ENCODE results near the gene TRAF5. TPM values are rescaled to one million over a fixed set of nuclear protein-coding genes. Genes with fewer than 3 reads are reported as not detected.

TRAF5 gene
- total RNA-seq, 1 donor from 2014 or later, result 47.6 TPM

DNA sequence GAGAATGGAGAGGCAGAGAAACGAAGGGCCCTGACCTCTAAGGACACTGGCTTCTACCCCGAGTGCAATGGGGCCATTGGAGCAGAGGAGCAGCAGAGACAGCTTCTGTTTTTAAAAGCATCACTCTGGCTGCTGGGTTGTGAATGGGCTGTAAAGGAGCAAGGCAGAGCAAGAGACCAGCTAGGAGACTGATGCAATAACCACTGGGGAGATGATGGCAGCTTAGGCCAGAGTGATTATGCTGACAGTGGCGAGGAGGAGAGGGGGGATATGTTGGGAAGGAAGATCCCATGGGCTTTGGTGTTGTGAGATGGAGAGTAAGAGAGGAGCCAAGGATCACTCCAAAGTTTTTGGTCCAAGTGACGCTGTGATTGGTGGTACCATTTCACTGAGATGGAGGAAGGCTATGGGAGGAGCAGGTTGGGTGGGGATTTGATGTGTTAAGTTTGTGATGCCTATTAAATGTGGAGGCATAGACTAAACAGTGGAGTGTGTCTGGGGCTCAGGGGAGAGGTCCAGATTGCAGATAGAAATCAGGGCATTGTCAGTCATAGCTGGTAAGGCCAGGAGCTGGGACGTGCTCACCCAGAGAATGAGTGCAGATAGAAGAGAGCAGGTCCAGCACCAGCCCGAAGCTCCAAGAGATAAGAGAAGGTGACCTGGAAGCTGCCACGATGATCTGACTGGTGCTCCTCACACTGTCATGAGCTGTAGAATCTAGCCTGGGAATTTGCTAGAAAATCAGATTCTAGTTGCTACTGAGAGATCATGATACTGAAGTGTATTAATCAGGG, 11.0 kb downstream of the TRAF5 start:
- no peaks in the 10 kb centered on the region for H3K27me3 Mint-ChIP-seq (ENCODE audit: low read depth)
- H3K4me1 Mint-ChIP-seq, result peaks cover 6% of the 10 kb centered on the region
- no peak overlapping the region for H3K4me3 Mint-ChIP-seq
- H3K9me3 Mint-ChIP-seq, result peaks cover 2% of the 10 kb centered on the region
- DNase-seq (ENCODE audit: low spot score in 2 of 2, unreplicated experiment in 2 of 2), result no peak
- TF ChIP-seq CTCF (IDR thresholded peaks at IDR 0.05; ENCODE audit: unreplicated experiment), result no peak
- H3K27ac Mint-ChIP-seq, result no peak overlapping the region
- peaks cover 1% of the 10 kb centered on the region for H3K36me3 Mint-ChIP-seq

GRCh38 chr1:211338224-211338620, 11.6 kb downstream of the TRAF5 start:
- Mint-ChIP-seq H3K27me3 (ENCODE audit: low read depth) (no peaks in the 10 kb centered on the region), H3K9me3 (peaks cover 5% of the 10 kb centered on the region), H3K4me3 (no peak overlapping the region), H3K4me1 (peaks cover 2% of the 10 kb centered on the region), H3K36me3 (peaks cover 2% of the 10 kb centered on the region), H3K27ac (no peak overlapping the region)
- no peak for TF ChIP-seq CTCF (IDR thresholded peaks at IDR 0.05; ENCODE audit: unreplicated experiment)
- no peak for DNase-seq (ENCODE audit: low spot score in 2 of 2, unreplicated experiment in 2 of 2)

DNA sequence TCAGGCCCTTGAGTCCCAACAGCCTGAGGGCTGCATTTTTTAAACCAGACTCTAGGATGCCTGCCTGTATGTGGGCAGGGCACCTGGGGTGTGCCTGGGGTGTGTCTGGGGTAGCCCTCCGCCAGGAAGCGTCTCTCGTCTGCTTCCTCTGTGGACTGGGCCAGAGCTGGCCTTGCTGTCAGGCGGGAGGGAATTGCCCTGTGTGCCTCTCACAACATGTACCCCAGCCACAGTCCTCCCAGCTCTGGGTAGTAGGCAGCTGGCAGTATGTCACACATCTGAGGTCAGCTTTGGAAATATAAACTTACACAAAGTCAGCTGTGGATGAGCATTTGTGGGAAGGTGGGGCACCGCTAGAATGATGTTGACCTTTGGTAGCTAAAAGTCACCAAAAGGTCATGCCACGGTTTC, 13.0 kb downstream of the TRAF5 start:
- TF ChIP-seq CTCF (IDR thresholded peaks at IDR 0.05; ENCODE audit: unreplicated experiment), result no peak
- Mint-ChIP-seq H3K27ac (no peak overlapping the region), H3K9me3 (peaks cover 5% of the 10 kb centered on the region), H3K4me3 (no peak overlapping the region), H3K36me3 (peaks cover 4% of the 10 kb centered on the region), H3K4me1 (peaks cover 2% of the 10 kb centered on the region), H3K27me3 (ENCODE audit: low read depth) (no peaks in the 10 kb centered on the region)
- DNase-seq (ENCODE audit: low spot score in 2 of 2, unreplicated experiment in 2 of 2), result no peak

DNA sequence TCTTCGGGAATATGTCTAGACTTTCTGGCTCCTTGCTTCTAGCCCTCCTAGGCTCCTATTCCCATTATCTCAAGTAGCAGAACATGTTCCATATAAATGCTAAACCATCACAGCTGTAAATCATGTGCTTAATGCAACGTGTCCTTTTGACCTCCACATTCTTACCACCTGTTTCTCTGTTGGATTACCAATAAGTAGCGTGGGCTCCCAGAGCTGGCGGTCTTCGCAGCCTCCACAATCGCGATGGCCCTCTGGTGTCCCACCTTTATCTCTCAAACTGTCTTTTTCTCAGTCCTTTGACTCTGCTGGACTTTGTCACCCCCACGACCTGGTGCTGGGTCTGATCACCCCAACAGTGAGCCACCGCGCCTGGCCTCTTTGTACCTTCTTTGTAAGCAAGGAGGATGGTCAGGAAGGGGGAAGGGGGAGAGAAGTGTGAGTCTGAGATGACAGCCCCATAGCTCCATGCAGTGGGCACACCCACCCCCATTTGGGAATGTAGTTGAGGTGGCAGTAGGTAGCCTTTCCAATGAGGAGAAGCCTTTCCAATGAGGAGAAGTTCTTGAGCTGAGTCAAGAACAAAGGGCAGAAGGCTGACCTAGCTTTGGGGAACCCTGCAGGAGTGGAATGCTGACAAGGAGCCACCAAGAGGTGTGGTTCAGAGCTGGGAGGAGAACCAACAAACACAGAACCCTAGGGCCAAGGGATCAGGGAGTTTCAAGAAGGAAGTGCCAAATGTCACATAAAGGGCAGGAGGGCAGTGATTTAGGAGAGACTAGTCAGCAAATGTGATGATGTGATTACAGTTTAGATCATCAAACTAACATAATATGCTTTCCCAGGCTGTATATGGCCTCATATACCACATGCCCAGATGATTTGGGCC, 14.2 kb downstream of the TRAF5 start:
- no peak for TF ChIP-seq CTCF (IDR thresholded peaks at IDR 0.05; ENCODE audit: unreplicated experiment)
- Mint-ChIP-seq H3K27me3 (ENCODE audit: low read depth) (no peaks in the 10 kb centered on the region), H3K36me3 (peaks cover 6% of the 10 kb centered on the region), H3K9me3 (peaks cover 5% of the 10 kb centered on the region), H3K4me1 (peaks cover 4% of the 10 kb centered on the region), H3K27ac (no peak overlapping the region), H3K4me3 (no peak overlapping the region)
- no peak for DNase-seq (ENCODE audit: low spot score in 2 of 2, unreplicated experiment in 2 of 2)

GRCh38 chr1:211341999-211342398, 15.4 kb downstream of the TRAF5 start:
- Mint-ChIP-seq H3K27ac (no peak overlapping the region), H3K27me3 (ENCODE audit: low read depth) (no peaks in the 10 kb centered on the region), H3K4me1 (peaks cover 10% of the 10 kb centered on the region), H3K9me3 (peaks cover 5% of the 10 kb centered on the region), H3K4me3 (no peak overlapping the region), H3K36me3 (peaks cover 6% of the 10 kb centered on the region)
- DNase-seq (ENCODE audit: low spot score in 2 of 2, unreplicated experiment in 2 of 2), result no peak
- no peak for TF ChIP-seq CTCF (IDR thresholded peaks at IDR 0.05; ENCODE audit: unreplicated experiment)
